ENCODE results near the gene TRIM67. TPM values are rescaled to one million over a fixed set of nuclear protein-coding genes. Genes with fewer than 3 reads are reported as not detected.
A peak's percentile ranks its signal among the peaks of the same experiment; 100 is the strongest.

Gene TRIM67
- total RNA-seq, 1 donor from 2014 or later = 0.03 TPM

GRCh38 chr1:231233735-231234417, 72.0 kb downstream of the TRIM67 start:
- peak; percentile 67 for DNase-seq (ENCODE audit: low spot score)

DNA sequence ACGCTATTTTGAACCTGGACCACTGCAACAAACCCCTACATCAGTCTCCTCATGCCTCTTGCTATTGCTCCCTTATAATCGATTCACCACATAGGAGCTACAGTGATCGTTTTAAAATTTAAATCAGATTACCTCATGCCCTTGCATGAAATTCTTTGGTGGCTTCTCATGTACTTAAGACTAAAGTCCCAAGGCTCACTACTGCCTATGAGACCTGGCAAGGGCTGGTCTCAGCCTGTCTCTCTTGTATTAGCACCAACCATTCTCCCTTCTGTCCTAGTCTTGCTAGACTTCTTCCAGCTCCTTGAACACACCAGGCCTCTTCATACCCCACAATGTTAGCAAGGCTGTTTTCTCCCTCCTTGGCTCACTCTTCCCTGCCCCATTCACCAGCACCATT, 72.6 kb downstream of the TRIM67 start:
- no peak for DNase-seq (ENCODE audit: low spot score)

DNA sequence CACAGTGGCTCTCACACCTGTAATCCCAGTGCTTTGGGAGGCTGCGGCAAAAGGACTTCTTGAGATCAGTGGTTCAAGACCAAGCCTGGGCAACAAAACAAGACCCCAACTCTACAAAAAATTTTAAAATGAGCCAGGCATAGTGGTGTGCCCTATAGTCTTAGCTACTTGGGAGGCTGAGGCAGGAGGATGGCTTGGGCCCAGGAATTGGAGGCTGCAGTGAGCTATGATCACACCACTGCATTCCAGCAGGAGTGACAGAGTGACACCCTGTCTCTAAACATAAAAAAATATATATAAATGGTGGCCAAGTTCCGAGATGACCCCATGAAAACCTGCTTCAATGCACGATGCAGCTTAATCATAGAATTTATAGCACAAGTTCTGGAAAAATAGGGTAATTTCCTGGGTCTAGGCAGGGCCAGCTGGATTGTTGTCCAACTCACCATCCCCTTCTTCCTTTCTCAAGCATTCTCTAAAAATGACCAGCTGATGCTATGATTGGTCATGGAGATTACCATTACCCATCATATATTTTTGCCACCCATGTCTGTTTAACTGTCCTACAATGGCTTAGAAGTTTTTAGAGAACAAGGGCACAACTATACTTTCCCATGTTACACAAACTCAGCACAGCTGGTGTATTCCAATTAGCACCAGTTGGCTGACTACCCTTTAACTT, 73.8 kb downstream of the TRIM67 start:
- DNase-seq (ENCODE audit: low spot score) = no peak

GRCh38 chr1:231236208-231236591, 74.3 kb downstream of the TRIM67 start:
- DNase-seq (ENCODE audit: low spot score) = no peak

GRCh38 chr1:231236938-231237337, 75.1 kb downstream of the TRIM67 start:
- DNase-seq (ENCODE audit: low spot score) = no peak

DNA sequence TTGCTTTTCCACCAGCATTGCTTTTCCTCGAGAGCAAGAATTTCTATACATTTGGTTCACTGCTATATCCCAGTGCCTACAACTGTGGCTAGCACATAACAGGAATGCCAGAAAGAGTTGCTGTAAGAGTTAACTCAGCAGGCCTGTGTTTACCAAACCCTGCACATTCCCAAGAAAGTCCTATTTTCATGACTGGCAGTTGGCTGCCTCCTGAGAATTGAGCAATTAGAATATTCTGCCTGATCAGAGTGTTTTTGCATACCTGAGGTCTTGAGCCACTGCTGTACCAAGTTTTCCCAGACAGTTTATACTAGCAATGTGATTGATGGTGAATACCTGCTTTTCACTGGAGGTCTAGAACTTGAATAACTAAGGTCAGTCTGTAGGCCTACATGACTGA, 76.4 kb downstream of the TRIM67 start:
- no peak for DNase-seq (ENCODE audit: low spot score)

DNA sequence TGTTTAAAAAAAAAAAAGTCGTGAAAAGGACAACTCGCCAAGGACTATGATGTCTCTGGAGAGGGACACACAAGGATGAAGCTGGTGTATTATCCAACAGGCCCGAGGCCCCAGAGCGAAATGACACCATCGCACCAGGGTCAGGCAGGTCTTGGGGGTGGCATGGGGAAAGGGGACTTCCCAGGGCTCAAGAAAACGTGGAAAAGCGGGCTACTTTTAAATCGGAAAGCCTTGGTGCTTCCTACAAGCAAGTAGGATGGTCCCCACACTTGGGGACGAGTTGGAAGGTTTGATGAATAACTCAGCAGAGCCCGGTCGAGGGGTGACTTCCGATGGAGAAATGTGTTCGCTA, 78.6 kb downstream of the TRIM67 start:
- no peak for DNase-seq (ENCODE audit: low spot score)

DNA sequence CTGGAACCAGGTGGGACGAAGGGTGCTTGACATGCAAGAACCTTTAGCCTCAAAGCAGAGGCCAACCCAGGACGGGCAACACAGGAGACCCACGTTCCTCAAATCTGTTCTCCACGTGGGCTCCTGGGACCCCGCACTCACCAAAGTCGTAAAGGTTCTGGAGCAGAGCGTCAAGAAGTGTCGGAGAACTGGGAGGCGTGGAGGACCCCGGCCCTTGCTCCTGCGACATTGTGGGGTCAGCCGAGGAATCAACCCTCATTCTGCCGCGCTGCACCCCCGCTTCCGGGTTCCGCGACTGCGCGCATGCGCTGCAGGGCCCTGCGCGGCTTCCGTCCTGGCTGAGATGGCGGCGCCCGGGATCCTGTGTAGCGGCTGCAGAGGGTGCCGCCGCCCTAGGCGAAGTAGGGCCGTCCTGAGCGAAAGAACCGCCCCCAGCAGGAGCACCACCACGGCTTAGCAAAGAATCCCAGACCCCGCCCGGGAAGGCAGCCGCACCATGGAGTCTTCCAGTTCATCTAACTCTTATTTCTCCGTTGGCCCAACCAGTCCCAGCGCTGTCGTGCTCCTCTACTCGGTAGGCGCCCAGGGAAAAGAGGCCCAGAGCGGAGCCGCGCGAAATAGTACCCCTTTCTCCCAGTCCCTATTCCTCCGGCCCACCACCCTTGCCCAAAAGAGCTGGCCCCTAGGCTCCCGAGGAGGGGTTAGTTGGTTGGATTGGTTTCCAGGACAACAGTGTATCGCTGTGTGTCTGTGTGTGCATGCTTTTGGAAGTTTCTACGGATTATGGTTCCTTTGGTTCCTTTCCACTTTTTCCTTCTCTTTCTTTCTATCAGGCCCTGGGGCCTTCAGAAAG, 79.3 kb downstream of the TRIM67 start, which contains the start of gene GNPAT:
TSS of gene GNPAT (plus strand) at position 330 of the 853 bp plus-strand sequence. CDS start at position 497, 167 bp downstream.
- peak; percentile 87 for DNase-seq (ENCODE audit: low spot score)

DNA sequence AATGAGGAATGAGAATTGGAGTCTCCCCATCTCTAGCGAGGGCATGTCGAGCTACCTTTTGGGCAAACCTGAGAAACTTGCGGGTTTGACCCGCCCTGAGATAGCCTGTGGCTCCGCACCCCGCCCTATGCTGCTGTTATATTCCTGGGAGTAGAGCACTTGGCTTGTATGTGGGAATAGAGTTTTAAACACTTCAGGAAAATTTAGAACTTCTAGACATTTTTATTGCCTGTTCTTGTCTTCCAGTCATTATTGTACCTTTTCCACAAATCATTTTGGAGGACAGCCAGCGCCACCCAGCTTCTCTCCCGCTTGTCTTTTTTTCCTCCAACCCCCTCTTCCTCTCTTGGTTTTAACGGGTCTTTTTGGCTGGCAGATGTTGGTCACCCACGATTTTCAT, 79.9 kb downstream of the TRIM67 start:
- no peak for DNase-seq (ENCODE audit: low spot score)

- DNase-seq (ENCODE audit: low spot score) = no peak
Observed at GRCh38 chr1:231242516-231243198, 80.8 kb downstream of the TRIM67 start.

GRCh38 chr1:231248778-231249177, 86.9 kb downstream of the TRIM67 start:
- no peak for DNase-seq (ENCODE audit: low spot score)

DNA sequence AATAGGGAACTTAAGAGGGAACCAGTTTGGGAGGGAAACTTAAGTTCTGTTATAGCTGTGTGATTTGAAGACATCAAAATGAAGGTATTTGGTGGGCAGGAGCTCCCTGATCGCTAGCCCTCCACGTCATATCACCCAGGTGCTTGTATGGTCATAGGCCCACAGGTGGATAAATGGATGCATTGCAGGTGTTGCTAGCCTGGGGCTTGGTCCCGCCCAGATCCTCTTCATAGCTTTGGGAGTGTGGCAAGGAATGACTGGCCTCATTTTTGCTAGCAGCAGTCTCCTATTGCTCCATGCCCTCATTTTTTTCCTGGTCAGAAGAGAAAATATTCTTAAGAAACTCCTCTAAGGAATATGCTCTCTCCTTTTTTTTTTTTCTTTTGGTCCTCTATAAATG, 90.5 kb downstream of the TRIM67 start:
- no peak for DNase-seq (ENCODE audit: low spot score)

- DNase-seq (ENCODE audit: low spot score) = no peak
Observed at GRCh38 chr1:231260351-231260750, 98.5 kb downstream of the TRIM67 start.

- no peak for DNase-seq (ENCODE audit: low spot score)
Observed at GRCh38 chr1:231264642-231265041, 102.8 kb downstream of the TRIM67 start.

- no peak for DNase-seq (ENCODE audit: low spot score)
Observed at GRCh38 chr1:231265379-231265778, 103.5 kb downstream of the TRIM67 start.

DNA sequence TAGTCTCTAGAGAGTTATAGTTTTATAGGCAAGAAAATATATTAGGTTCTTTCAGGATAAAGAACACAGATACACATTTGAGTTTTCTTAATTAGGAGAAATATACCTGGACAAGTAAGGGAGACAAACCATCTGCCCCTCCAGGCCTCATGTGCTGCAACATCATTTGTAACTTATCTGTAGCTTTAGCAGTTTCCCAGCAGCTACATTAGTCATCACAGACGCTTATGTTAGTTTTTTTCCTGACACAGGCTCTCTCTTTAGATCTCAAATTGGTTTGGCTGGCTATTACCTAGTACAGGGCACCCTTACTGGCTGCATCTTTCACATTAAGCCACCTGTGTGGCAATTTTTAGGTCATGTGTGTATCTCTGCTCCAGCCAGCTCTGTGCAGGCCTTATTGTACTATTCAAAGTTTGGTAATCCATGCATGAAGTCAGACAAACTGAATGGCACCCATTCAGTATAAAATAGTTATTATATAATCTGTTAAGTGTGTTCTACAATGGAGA, 105.0 kb downstream of the TRIM67 start:
- DNase-seq (ENCODE audit: low spot score) = no peak

Other genes starting within 250 kb of the TRIM67 start
- gene TTC13, start 183.2 kb upstream of the TRIM67 start, total RNA-seq = 18.4 TPM
- 24.3 TPM for gene ARV1, start 183.0 kb upstream of the TRIM67 start, total RNA-seq
- gene FAM89A, start 121.8 kb upstream of the TRIM67 start, total RNA-seq = 4.0 TPM
- gene GNPAT, start 79.2 kb downstream of the TRIM67 start, total RNA-seq = 39.3 TPM
- gene EXOC8, start 175.8 kb downstream of the TRIM67 start, total RNA-seq = 15.9 TPM
- gene SPRTN, start 176.2 kb downstream of the TRIM67 start, total RNA-seq = 10.6 TPM